ENCODE data around the gene COTL1. TPM values are rescaled to one million over a fixed set of nuclear protein-coding genes. Genes with fewer than 3 reads are reported as not detected.
A peak's percentile ranks its signal among the peaks of the same experiment; 100 is the strongest.

Gene COTL1
- total RNA-seq, 2 experiments from 2014 or later, result 125 to 232 TPM

DNA sequence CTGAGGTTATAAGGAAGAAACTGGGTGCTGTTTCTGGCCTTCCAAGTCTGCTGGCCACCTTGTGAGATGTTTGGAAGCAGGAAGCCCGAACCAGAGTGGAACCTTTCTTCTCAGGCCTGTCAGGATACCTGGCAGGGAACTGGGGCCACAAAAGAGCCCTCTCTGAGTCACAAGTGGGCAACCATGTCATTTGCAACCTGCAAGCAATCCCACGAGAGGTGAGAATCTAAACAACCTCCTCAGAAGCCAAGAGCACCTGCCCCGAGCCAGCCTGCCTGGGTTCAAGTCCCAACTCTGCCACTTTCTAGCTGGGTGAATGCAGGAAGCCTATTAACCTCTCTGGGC lies 3.3 kb downstream of the COTL1 start:
- peaks cover 71% of the 10 kb centered on the region for H3K79me2 ChIP-seq (ENCODE audit: insufficient read depth, low read depth, low read length)
- peaks cover 51% of the 10 kb centered on the region for H3K4me1 ChIP-seq (ENCODE audit: insufficient read depth, low read length, poor library complexity, severe bottlenecking)
- H3K9me3 ChIP-seq (ENCODE audit: low read length), result peaks cover 5% of the 10 kb centered on the region; the same call in 1 of the 2 replicates
- H4K20me1 ChIP-seq (ENCODE audit: insufficient read depth, low read length), result peaks cover 20% of the 10 kb centered on the region
- no peak for TF ChIP-seq EZH2phosphoT487 (IDR thresholded peaks at IDR 0.05; ENCODE audit: borderline replicate concordance, low read depth, low read length)
- TF ChIP-seq, protein P1, sequence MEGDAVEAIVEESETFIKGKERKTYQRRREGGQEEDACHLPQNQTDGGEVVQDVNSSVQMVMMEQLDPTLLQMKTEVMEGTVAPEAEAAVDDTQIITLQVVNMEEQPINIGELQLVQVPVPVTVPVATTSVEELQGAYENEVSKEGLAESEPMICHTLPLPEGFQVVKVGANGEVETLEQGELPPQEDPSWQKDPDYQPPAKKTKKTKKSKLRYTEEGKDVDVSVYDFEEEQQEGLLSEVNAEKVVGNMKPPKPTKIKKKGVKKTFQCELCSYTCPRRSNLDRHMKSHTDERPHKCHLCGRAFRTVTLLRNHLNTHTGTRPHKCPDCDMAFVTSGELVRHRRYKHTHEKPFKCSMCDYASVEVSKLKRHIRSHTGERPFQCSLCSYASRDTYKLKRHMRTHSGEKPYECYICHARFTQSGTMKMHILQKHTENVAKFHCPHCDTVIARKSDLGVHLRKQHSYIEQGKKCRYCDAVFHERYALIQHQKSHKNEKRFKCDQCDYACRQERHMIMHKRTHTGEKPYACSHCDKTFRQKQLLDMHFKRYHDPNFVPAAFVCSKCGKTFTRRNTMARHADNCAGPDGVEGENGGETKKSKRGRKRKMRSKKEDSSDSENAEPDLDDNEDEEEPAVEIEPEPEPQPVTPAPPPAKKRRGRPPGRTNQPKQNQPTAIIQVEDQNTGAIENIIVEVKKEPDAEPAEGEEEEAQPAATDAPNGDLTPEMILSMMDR (conservative IDR thresholded peaks at IDR 0.05; ENCODE audit: low read length), result no peak
- ChIA-PET CTCF (ENCODE audit: unreplicated experiment) (no interaction called here), POLR2A (interaction anchor here (3.5 to 7.2 kb wide), 2 partner anchors 16 to 23 kb away, joined by 12 to 50 read pairs; no protein-coding TSS in a partner anchor)
- peaks cover 65% of the 10 kb centered on the region for H3K36me3 ChIP-seq (ENCODE audit: insufficient read depth, low read length)
- no peaks in the 10 kb centered on the region for H3K9me2 ChIP-seq (ENCODE audit: insufficient read depth, low read length)
- no peak overlapping the region for H2AFZ ChIP-seq (ENCODE audit: low read length)
- peak overlapping the region; percentile 75 for H3K4me2 ChIP-seq (ENCODE audit: low read length)
- peak overlapping the region; percentile 32 for H3K27ac ChIP-seq (ENCODE audit: low read depth, low read length, poor library complexity, severe bottlenecking)
- DNase-seq (ENCODE audit: low spot score), result no peak
- intact Hi-C loops (cut with micrococcal nuclease; ENCODE audit: unreplicated experiment), result no loop called here
- H3K4me3 ChIP-seq (ENCODE audit: low read depth, low read length, poor library complexity, severe bottlenecking), result peak overlapping the region; percentile 99
- no TSS peak for BruUV-seq (replicated peaks)

DNA sequence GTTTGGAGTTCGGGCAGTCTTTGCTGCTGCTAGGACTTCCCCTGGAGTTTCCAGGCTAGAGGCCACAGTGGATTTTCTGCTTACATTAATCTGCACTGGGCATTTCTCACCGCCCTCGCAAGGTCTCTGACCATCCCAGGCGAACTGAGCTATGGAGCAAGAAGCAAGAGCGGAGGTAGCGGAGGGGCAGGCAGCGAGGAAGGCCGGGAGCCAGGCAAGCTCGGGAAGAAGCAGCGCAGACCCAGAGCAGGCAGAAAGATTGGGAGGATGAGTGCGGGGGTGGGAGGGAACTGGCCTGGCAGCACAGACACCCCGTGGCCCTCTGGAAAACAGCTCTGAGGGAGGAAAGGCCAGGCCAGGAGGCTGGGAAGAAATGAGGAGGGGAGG lies 3.8 kb downstream of the COTL1 start:
- no peaks in the 10 kb centered on the region for H3K9me2 ChIP-seq (ENCODE audit: insufficient read depth, low read length)
- no peak overlapping the region for H3K27ac ChIP-seq (ENCODE audit: low read depth, low read length, poor library complexity, severe bottlenecking)
- H3K79me2 ChIP-seq (ENCODE audit: insufficient read depth, low read depth, low read length), result peaks cover 77% of the 10 kb centered on the region
- BruUV-seq (replicated peaks), result no TSS peak
- H4K20me1 ChIP-seq (ENCODE audit: insufficient read depth, low read length), result peaks cover 20% of the 10 kb centered on the region
- peak overlapping the region; percentile 75; the same call in 1 of the 2 replicates for H3K4me2 ChIP-seq (ENCODE audit: low read length)
- no peak overlapping the region for H3K4me3 ChIP-seq (ENCODE audit: low read depth, low read length, poor library complexity, severe bottlenecking)
- H3K4me1 ChIP-seq (ENCODE audit: insufficient read depth, low read length, poor library complexity, severe bottlenecking), result peaks cover 51% of the 10 kb centered on the region
- no peak for DNase-seq (ENCODE audit: low spot score)
- H3K36me3 ChIP-seq (ENCODE audit: insufficient read depth, low read length), result peaks cover 70% of the 10 kb centered on the region
- CTCF ChIA-PET (ENCODE audit: unreplicated experiment), result no interaction called here
- POLR2A ChIA-PET, result interaction anchor here (3.5 to 7.2 kb wide), 2 partner anchors 15 to 22 kb away, joined by 12 to 50 read pairs; no protein-coding TSS in a partner anchor
- intact Hi-C loops (cut with micrococcal nuclease; ENCODE audit: unreplicated experiment), result no loop called here
- peaks cover 5% of the 10 kb centered on the region; the same call in 1 of the 2 replicates for H3K9me3 ChIP-seq (ENCODE audit: low read length)
- no peak overlapping the region for H2AFZ ChIP-seq (ENCODE audit: low read length)
- TF ChIP-seq, protein P1 (conservative IDR thresholded peaks at IDR 0.05; ENCODE audit: low read length), result no peak
- no peak for TF ChIP-seq EZH2phosphoT487 (IDR thresholded peaks at IDR 0.05; ENCODE audit: borderline replicate concordance, low read depth, low read length)

- intact Hi-C loops (cut with micrococcal nuclease; ENCODE audit: unreplicated experiment), result no loop called here
- H3K4me1 ChIP-seq (ENCODE audit: insufficient read depth, low read length, poor library complexity, severe bottlenecking), result peaks cover 51% of the 10 kb centered on the region
These were observed 4.3 kb downstream of the COTL1 start for GRCh38 chr16:84613408-84614072.

More at GRCh38 chr16:84613408-84614072, 4.3 kb downstream of the COTL1 start:
- Histone ChIP-seq H3K36me3 (ENCODE audit: insufficient read depth, low read length) (peaks cover 73% of the 10 kb centered on the region), H3K9me2 (ENCODE audit: insufficient read depth, low read length) (no peaks in the 10 kb centered on the region), H4K20me1 (ENCODE audit: insufficient read depth, low read length) (peaks cover 20% of the 10 kb centered on the region), H3K4me3 (ENCODE audit: low read depth, low read length, poor library complexity, severe bottlenecking) (no peak overlapping the region), H3K27ac (ENCODE audit: low read depth, low read length, poor library complexity, severe bottlenecking) (no peak overlapping the region), H3K79me2 (ENCODE audit: insufficient read depth, low read depth, low read length) (peaks cover 82% of the 10 kb centered on the region), H2AFZ (ENCODE audit: low read length) (no peak overlapping the region), H3K9me3 (ENCODE audit: low read length) (peaks cover 5% of the 10 kb centered on the region; the same call in 1 of the 2 replicates), H3K4me2 (ENCODE audit: low read length) (no peak overlapping the region)
- BruUV-seq (replicated peaks), result no TSS peak
- CTCF ChIA-PET (ENCODE audit: unreplicated experiment), result no interaction called here
- no peak for DNase-seq (ENCODE audit: low spot score)
- POLR2A ChIA-PET, result interaction anchor here (3.5 to 7.2 kb wide), 2 partner anchors 15 to 21 kb away, joined by 12 to 50 read pairs; no protein-coding TSS in a partner anchor
- TF ChIP-seq EZH2phosphoT487 (IDR thresholded peaks at IDR 0.05; ENCODE audit: borderline replicate concordance, low read depth, low read length), result no peak
- TF ChIP-seq, protein P1 (conservative IDR thresholded peaks at IDR 0.05; ENCODE audit: low read length), result no peak

Measured in OCI-LY7 (cell line).